Brain microvascular endothelial cell (primary cell): Measurements from ENCODE around the gene NKAIN4.

Source experiments
- DNase-seq: peaks from one replicate; pipeline ENCODE4 v3.0.0-alpha.2; 2020
- H3K27ac ChIP-seq: fragments of 250-450 bp; sonication (Bioruptor Pico); 2 replicates; pipeline ENCODE4 v1.5.1; 2020; ENCODE audit warnings: mild to moderate bottlenecking, moderate library complexity
- H3K27me3 ChIP-seq: fragments of 250-450 bp; sonication (Bioruptor Pico); replicated peaks from 2 replicates; pipeline ENCODE4 v1.5.1; 2020; ENCODE audit warnings: mild to moderate bottlenecking
- H3K36me3 ChIP-seq: fragments of 250-450 bp; sonication (Bioruptor Pico); replicated peaks from 2 replicates; pipeline ENCODE4 v1.5.1; 2020; ENCODE audit warnings: mild to moderate bottlenecking
- H3K4me3 ChIP-seq: 2 replicates; pipeline ENCODE4 v1.5.1; 2011; ENCODE audit warnings: low read depth, mild to moderate bottlenecking, control low read depth, low read length, moderate library complexity
- in situ Hi-C: cut with HindIII; loops from 2 replicates; pipeline ENCODE4 v1.10.0; 2017; ENCODE audit warnings: low sequenced_read_pairs, low pct_ligation_motif_present
- TF ChIP-seq, protein P1 (sequence below): IDR thresholded peaks from 2 replicates; pipeline ENCODE4 v1.5.1; 2011; ENCODE audit warnings: low read depth, mild to moderate bottlenecking, moderate library complexity, low read length, control low read depth, inconsistent platforms; ENCODE audit errors: missing control alignments

Gene NKAIN4

DNA sequence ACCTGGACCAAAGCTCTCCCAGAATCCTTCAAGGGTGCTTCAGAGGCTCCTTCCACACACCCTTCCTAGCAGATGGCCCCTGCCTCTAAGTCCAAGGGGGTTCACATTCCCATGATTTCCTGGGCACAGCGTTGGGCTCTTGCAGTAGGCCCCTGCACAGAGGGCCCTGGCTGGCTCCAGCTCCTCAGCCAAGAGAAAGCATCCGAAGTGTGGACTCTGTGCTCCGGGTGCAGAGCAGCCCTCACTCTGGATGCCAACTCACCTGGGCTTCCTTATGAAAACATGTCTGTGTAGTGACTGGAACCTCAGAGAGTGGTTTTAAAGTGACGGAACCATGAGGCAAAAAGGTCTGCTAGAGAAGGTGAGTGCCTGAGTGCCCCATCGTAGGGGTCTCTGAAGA, 49.9 kb downstream of the NKAIN4 start:
- no peak overlapping the region for H3K4me3 ChIP-seq
- no peak for DNase-seq
- TF ChIP-seq, protein P1, sequence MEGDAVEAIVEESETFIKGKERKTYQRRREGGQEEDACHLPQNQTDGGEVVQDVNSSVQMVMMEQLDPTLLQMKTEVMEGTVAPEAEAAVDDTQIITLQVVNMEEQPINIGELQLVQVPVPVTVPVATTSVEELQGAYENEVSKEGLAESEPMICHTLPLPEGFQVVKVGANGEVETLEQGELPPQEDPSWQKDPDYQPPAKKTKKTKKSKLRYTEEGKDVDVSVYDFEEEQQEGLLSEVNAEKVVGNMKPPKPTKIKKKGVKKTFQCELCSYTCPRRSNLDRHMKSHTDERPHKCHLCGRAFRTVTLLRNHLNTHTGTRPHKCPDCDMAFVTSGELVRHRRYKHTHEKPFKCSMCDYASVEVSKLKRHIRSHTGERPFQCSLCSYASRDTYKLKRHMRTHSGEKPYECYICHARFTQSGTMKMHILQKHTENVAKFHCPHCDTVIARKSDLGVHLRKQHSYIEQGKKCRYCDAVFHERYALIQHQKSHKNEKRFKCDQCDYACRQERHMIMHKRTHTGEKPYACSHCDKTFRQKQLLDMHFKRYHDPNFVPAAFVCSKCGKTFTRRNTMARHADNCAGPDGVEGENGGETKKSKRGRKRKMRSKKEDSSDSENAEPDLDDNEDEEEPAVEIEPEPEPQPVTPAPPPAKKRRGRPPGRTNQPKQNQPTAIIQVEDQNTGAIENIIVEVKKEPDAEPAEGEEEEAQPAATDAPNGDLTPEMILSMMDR = no peak
- H3K36me3 ChIP-seq = peaks cover 64% of the 10 kb centered on the region
- H3K27me3 ChIP-seq = no peaks in the 10 kb centered on the region
- no peak overlapping the region for H3K27ac ChIP-seq
- in situ Hi-C loops = no loop called here

DNA sequence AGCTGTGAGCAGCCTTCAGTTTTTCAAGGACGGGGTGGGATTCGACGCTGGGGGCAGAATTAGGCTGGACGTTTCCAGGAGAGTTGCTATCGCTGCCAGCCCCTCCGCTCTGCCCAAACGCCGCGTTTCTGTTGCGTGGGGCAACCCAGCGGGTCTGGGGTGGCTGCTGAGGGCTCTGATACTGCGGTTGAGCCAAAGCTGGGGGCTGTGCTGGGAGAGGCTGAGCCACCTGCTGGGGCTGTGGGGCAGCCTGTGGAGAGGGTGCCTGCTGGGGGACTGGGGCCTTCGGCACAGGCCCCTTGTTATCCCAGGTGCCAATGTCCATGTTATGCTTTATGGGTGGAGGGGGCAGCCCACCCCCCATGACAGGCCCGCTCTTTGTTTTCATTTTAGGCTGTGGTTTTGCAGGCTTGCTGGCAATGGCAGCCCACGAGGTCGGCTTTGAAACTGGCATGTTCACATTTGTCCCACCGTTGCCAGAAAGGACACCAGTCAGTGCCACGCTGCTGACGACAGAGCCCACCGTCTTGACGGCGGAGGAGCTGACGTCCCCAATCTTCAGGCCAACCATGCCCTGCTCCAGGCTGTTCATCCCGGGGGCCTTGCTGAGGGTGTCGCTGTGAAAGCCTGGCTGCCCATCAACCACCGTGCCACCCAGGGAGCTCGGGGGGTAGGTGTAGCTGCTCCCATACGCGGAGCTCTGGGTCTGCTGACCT, 51.3 kb downstream of the NKAIN4 start:
- TF ChIP-seq, protein P1 = no peak
- in situ Hi-C loops = no loop called here
- no peak overlapping the region for H3K4me3 ChIP-seq
- no peaks in the 10 kb centered on the region for H3K27me3 ChIP-seq
- H3K36me3 ChIP-seq = peaks cover 54% of the 10 kb centered on the region
- H3K27ac ChIP-seq = no peak overlapping the region
- DNase-seq = no peak

DNA sequence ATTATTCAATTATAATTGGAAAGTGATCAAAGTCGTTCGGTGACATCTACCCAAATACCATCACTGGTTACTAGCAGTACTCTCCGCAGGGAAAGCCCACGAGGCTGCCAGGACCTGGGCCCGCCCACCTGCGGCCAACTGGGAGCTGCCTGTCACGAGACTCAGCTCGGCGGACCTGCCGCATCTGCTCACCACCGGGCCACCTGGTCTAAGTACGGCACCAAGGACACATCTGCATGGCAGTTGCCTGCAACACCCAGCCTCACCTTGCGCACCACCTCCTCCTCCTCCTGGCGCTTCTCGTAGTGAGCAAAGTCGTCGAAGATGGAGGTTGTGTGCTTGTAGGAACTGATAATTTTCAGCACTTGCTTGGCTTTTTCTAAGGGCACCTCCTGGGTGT, 52.2 kb downstream of the NKAIN4 start:
- in situ Hi-C loops = no loop called here
- Histone ChIP-seq H3K36me3 (peaks cover 47% of the 10 kb centered on the region), H3K27me3 (no peaks in the 10 kb centered on the region)

DNA sequence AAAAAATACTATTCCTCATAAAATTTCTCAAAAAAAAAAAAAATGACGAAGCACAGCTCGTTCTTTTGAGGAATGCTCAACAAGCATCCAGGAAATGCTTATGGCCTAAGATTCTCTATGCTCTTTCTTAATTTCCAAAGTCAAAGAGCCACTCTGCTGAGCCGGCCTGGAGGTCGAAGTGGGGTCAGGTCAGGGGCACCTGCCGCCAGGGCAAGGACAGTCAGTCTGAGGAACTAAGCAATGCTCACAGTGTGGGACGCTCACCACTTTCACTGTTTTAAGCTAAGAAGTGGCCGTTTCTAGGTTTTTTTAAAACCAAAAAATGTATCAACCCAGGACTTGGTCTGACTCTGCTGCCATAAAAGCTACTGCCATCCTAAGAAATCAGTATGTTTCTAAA, 55.7 kb downstream of the NKAIN4 start:
- DNase-seq = no peak
- H3K36me3 ChIP-seq = peaks cover 28% of the 10 kb centered on the region
- in situ Hi-C loops = no loop called here
- no peak overlapping the region for H3K4me3 ChIP-seq
- H3K27ac ChIP-seq = no peak overlapping the region
- no peaks in the 10 kb centered on the region for H3K27me3 ChIP-seq
- TF ChIP-seq, protein P1 = no peak

More for the DNA sequence above, 52.2 kb downstream of the NKAIN4 start:
- Histone ChIP-seq H3K4me3 (no peak overlapping the region), H3K27ac (no peak overlapping the region)
- no peak for DNase-seq
- TF ChIP-seq, protein P1 = no peak

DNA sequence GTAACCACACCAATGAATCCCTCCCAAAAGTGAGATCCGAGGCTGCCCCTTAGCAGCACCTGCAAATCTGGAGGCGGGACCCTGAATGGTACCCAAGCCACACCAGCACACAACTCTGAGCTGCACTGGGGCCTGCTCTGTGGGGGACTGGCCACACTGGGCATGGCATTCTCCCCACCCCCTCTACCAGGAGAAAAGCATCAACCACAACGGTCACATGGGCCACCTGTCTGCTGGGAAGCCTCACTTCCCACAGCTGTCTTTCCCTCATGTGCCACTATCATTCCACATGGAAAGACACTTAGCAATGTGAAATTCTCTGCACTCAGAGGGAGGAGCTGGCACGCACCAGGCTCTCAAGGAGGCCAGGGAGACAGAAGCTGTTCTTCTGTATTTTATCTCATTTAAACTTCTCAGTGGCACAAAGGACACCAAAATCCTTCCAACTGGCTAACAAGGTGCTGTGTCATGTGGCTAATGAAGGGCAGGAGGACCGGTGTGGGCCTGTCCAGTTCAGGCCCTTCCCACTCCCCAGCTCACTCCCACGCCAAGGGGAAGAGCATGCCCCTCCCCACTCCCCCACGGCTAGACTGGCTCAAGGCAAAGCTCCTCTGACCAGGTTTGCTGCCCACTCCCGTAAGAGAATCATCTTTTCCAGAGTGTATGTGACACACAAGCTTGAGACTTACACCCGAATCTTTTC, 57.3 kb downstream of the NKAIN4 start:
- no peak for DNase-seq
- in situ Hi-C loops = no loop called here
- H3K4me3 ChIP-seq = no peak overlapping the region
- peaks cover 11% of the 10 kb centered on the region for H3K36me3 ChIP-seq
- no peak overlapping the region for H3K27ac ChIP-seq
- no peaks in the 10 kb centered on the region for H3K27me3 ChIP-seq
- TF ChIP-seq, protein P1 = no peak
